ENCODE data around the gene TOMM22.

Gene TOMM22

DNA sequence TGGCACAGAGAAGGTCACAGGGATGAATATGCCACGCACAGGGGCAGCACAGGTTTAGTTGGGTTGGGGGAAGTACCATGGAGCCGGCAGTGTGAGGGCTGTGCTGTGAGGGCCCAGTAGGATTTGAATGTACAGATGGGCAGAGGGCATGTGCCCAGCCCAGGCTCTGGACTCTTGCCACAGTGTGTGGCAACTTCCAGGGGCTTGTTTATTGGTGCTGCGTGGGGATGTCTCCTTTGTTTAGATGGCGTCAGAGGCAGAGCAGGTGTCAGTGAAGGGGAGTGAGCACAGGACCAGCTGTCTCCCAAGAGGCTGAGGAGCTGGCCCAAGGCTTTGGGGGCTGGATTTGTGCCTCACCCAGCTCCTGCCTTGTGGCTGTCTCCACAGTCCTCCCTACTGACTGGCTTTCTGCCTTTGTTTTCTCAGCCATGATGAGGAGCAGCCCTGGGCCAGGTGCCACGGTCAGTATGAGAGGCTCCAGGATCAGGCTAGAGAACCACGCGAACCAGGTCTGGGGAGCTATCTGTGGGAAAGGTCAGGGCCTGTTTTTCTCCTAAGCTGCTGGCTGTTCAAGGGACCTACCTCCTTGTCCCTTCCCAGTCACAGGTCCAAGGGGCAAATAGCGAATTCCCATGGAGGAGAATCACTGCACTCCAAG is 52.1 kb downstream of the TOMM22 start:
- no peak for DNase-seq (ENCODE audit: extremely low read depth, low read depth)
- TF ChIP-seq, protein P1, sequence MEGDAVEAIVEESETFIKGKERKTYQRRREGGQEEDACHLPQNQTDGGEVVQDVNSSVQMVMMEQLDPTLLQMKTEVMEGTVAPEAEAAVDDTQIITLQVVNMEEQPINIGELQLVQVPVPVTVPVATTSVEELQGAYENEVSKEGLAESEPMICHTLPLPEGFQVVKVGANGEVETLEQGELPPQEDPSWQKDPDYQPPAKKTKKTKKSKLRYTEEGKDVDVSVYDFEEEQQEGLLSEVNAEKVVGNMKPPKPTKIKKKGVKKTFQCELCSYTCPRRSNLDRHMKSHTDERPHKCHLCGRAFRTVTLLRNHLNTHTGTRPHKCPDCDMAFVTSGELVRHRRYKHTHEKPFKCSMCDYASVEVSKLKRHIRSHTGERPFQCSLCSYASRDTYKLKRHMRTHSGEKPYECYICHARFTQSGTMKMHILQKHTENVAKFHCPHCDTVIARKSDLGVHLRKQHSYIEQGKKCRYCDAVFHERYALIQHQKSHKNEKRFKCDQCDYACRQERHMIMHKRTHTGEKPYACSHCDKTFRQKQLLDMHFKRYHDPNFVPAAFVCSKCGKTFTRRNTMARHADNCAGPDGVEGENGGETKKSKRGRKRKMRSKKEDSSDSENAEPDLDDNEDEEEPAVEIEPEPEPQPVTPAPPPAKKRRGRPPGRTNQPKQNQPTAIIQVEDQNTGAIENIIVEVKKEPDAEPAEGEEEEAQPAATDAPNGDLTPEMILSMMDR (IDR thresholded peaks at IDR 0.05; ENCODE audit: low read depth, low read length), result no peak

DNA sequence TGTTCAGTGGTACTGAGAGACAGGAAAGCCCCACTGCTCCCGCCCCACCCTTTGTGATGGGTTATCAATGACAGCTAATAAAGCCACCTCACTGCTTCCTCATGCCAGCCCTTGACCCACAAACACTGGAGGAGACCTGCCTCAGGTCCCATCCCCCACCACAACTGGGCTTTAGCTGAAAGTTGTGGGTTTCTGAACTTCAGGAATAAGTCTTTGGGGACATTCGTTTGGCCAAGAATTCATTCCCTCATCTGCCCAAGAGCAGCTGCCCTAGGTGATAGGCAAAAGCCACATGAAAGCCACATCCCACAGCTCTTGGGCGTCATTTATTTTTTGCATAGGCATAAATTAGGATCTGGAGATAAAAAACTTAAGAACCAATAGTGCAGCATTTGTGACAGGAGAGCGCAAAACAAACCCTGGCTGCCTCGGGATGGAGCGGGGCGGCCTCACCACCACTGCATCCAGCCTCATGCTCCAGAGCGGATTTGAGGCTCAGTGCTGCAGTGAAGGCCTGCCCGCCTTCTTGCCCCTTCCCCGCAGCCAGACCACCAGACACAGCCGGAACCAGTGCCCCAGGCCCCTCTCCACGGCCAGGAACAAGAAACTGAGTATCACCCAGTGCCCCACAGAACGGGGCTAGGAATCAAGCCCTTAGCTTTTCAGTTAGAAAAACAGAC is 52.8 kb downstream of the TOMM22 start:
- DNase-seq (ENCODE audit: extremely low read depth, low read depth), result no peak

More for the DNA sequence above, 52.8 kb downstream of the TOMM22 start:
- TF ChIP-seq, protein P1 (IDR thresholded peaks at IDR 0.05; ENCODE audit: low read depth, low read length), result no peak

Measured in AG09319 (cell line).